ENCODE measurements around the gene MAPK14.
"Not testable (repeated sequence)": the region's sequence is repeated elsewhere in the genome, so short reads cannot be mapped to it uniquely, and the experiment has no call there.

Gene MAPK14

DNA sequence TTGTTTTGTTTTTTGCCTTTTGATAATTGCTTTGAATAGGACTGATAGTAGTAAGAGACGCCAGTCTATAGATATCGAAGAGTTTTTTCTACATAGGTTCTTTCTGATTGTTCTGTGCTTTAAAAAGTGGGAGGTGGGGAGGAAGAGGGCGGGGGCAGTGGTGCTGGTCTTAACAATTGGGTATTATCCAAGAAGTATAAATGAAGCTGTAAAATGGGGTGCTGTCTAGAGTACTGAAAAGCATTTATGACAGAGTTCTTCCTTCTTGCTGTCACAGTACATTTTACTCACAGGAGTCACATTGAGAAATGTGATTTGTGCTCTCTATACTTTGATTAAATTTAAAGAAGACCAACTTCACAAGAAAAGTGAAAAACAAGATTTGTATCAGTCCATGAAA, 41.0 kb downstream of the MAPK14 start:
- no peak for DNase-seq (ENCODE audit: low read depth in 2 of 2)

DNA sequence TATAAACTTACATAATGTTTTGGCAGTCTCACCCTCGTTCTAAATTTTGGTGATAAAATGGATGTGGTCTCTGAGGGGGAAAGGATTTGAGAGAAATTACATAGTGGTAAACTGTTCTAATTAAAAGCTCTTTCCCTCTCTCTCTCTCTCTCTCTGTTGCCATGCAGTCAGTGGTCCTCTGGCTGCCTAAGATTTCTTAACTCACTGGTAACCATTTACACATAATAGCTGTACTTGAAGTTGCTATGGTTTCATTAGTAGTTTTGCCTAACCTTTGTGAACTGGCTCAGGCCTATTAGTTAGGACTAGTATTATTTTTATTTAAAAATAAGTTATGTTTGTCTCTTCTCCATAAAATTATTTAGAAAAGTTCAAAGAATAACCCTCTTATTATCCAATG, 42.0 kb downstream of the MAPK14 start:
- DNase-seq (ENCODE audit: low read depth in 2 of 2), result no peak

DNA sequence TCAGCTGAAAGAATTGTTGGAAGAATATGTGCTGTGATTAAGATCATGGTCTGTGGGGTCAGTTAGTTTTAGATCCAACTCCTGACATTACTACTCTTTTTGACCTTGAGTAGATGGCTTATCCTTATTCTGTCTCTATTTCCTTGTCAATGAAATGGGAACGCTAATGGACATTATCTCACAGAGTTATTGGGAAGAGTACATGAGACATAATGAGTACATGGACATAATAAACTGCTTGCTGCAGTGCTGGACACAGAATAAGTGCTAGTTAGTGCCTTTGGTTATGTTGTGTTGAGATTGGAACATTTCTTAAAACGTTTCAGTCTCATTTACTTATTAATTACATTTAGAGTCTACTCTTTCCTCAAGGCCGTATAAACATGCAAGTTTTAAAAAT, 42.6 kb downstream of the MAPK14 start:
- DNase-seq (ENCODE audit: low read depth in 2 of 2), result no peak

DNA sequence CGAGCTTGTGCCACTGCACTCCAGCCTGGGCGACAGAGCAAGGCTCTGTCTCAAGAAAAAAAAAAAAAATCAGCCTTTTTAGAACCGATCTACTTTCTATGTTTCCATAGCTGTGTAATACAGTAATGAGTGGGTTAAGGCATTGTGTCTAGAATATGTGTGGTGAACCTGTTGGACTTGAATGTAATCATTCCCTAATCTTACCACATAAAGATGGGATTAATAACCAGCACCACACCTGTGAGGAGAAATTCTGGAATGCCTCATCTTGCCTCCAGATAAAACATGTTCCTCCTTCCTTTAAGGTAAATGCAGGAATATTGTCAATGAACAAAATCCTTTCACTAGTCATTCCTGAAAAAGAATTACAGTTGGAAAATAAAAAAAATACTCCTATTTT, 43.7 kb downstream of the MAPK14 start:
- DNase-seq (ENCODE audit: low read depth in 2 of 2), result no peak

DNA sequence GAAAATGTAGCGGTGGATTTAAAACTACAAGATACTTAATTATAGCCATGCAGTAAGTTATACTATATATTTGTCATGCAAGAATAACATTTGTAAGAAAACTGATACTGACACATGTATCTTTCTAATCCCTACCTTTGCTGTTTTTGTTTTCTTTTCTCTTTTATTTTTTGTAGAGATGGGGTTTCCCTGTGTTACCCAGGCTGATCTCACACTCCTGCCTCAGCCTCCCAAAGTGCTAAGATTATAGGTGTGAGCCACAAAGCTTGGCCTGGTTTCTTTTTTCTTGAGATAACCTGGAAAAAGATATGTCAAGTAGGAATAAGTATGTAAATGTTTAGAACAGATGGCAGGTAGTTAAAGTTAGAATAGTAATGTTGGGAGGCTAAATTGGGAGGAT, 44.1 kb downstream of the MAPK14 start:
- no peak for DNase-seq (ENCODE audit: low read depth in 2 of 2)

DNA sequence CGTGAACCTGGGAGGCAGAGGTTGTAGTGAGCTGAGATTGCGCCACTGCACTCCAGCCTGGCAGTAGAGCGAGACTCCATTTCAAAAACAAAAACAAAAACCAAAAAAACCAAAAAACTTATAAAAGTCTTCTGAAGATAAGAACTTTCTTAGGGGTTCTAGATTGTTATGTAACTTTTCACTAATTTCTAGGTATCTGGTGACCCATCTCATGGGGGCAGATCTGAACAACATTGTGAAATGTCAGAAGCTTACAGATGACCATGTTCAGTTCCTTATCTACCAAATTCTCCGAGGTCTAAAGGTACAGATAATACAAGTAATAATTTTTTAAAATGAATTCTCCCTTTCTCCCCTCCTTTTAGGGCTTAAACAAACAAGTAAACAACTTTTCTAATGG, 45.1 kb downstream of the MAPK14 start:
- no peak for DNase-seq (ENCODE audit: low read depth in 2 of 2)

DNA sequence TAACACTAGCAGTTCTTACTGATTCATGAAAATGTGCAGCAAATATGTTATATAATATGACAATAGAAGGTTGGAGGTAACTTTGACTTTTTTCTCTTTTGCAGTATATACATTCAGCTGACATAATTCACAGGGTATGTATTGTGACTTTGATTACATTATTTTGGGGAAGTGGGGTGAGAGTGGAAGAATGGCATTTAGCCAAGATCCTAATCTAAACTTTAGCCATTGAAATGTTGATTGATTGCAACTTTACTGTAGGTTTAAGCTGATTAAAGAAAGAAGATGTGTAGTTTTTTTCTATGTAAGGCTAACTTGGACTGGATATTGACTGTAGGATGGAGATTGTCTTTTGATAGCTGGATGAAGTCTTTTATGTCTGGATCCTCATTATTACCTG, 46.0 kb downstream of the MAPK14 start:
- DNase-seq (ENCODE audit: low read depth in 2 of 2), result no peak

DNA sequence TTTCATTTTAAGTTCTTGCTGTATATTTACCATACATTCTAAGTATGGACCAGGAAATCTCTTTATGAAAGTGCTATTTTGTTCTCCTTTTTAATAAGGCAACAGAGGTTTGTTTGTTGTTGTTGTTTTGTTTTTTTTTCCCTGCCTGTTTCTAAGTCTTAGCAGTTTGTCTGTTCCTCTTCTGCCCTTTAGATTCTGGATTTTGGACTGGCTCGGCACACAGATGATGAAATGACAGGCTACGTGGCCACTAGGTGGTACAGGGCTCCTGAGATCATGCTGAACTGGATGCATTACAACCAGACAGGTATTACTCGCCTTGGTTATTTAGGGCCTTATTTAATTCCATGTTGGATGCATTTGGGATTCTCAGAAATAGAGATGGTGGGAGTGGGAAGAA, 48.0 kb downstream of the MAPK14 start:
- DNase-seq (ENCODE audit: low read depth in 2 of 2), result no peak

DNA sequence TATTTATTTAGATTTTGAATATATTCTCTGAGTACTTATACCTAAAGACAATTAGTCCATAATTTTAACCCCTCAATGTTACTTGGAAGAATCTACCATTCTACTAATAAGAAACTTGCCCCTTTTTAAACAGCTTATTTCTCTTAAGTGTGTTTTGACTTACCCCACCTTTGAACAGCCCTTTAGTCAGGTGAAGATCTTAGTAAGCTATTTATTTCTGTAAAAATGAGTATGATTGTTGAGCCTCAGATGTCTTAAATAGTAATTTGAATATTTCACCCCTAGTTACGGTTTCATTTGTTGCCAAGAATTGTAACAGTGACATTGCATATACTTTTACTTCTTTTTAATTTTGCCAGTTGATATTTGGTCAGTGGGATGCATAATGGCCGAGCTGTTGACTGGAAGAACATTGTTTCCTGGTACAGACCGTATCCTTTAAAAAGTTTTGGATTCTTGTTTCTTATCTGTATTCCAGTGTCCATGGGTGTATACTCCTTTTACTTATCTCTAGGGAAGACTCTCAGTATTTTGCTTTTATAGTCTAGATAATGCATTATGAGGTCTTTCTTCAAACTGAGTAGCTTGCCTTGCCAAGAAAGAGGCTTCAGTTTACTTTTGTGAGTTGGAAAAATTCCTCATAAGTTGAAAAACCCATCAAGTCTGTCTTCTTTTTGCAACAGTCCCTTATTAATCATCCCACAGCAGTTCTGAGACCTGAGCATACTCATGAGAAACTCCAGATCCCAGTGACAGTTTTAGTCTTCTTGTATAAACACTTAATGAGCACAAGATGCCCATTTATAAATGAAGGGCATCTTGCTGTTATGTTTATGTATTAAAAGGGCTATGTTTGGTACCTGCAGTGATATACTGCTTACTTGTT, 48.8 kb downstream of the MAPK14 start:
- DNase-seq (ENCODE audit: low read depth in 2 of 2), result no peak

DNA sequence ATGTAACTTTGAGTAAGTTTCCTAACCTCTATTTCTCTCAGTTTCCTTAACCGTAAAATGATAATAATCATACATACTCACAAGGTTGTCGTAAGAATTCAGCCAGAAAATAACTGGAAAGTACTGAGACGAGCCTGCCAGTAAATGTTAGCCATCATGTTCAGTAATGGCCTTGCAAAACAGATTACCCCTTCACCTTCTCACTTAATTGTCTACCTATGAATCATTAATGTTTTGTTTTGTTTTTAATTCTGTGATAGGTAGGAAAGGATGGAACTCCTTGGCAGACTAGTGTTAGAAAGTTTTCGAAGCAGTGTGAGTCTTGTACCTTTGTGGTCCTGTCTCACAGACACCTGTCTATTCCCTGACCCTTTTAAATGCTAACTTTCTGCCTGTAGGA, 50.6 kb downstream of the MAPK14 start:
- DNase-seq (ENCODE audit: low read depth in 2 of 2), result no peak

DNA sequence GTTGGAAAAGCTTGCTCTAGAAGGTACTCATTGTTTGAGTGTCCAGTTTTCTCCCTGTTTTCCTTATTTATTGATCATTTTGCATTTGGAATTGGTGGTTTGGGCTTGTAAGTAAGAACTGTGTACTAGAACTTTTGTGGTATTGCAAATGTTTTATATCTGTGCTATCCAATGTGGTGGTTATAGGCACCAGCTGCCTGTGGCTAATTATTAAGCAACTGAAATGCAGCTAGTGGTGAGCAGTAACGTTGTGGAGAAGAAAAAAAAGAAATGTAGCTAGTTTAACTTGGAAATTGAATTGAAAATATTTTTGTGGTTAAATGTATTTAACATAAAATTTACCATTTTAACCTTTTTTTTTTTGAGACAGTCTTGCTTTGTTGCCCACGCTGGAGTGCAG, 52.0 kb downstream of the MAPK14 start:
- DNase-seq (ENCODE audit: low read depth in 2 of 2), result no peak

DNA sequence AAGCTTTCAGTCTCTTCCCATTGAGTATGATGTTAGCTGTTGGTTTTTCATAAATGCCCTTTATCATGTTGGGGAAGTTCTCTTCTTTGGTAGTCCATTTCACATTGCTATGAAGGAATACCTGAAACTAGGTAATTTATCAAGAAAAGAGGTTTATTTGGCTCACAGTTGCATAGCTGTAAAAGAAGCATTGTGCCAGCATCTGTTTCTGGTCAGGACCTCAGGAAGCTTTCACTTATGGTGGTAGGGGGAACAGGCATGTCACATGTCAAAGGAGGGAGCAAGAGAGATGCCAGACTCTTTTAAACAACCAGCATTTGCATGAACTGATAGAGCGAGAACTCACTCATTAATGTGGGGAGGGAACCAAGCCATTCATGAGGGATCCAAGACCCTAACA, 54.7 kb downstream of the MAPK14 start:
- DNase-seq (ENCODE audit: low read depth in 2 of 2), result no peak

DNA sequence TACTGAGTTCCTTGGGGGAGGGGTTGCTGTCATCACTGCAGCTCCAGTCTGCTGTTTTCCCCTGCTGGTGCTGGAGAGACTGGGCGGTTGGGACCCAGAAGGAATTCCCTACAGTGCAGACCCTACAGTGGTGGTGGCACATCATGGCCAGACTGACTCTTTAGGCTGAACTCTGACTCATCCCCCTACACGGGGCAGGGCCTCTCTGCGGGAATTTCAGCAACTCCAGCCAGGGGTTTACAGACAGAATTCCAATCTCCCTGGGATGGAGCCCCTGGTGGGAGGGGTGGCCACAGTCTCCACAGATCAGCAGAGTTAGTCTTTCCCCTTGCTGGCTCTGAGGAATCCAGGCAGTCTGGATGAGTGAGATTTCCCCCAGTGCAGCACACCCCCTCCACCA, 55.8 kb downstream of the MAPK14 start:
- DNase-seq (ENCODE audit: low read depth in 2 of 2), result no peak

DNA sequence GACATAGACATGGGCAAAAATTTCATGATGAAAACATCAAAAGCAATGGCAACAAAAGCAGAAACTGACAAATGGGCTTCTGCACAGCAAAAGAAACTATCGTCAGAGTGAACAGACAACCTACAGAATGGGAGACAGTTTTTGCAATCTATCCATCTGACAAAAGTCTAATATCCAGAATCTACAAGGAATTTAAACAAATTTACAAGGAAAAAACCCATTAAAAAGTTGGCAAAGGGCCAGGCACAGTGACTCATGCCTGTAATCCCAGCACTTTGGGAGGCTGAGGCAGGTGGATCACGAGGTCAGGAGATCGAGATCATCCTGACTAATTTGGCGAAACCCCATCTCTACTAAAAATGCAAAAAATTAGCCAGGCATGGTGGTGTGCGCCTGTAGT, 60.6 kb downstream of the MAPK14 start:
- DNase-seq (ENCODE audit: low read depth in 2 of 2), result not testable (repeated sequence)

DNA sequence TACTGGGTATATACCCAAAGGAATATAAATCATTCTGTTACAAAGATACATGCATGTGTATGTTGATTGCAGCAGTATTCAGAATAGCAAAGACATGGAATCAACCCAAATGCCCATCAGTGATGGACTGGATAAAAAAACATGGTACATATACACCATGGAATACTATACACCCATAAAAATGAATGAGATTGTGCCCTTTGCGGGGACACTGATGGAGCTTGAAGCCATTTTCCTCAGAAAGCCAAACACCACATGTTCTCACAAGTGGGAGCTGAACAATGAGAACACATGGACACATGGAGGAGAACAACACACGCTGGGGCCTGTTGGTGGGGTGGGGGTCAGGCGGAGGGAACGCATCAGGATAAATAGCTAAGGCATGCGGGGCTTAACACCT, 61.4 kb downstream of the MAPK14 start:
- DNase-seq (ENCODE audit: low read depth in 2 of 2), result no peak

DNA sequence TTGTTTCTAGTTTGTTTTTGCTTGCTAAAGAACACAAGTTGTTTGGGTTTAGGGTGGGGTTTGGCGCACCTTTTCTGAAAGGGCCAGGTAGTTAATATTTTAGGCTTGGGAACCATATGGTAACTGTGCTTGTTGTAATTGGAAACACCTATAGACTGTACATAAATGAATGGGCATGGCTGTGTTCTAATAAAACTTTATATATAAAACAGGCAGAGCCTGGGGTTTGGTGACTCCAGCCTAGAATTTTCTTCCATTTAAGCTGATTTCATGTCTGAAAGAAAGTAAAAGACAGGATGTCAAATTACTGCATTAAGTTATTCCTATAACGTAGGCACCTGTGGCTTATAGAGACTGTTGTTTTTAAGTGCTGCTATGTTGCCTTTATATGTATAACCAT, 66.6 kb downstream of the MAPK14 start:
- DNase-seq (ENCODE audit: low read depth in 2 of 2), result no peak

DNA sequence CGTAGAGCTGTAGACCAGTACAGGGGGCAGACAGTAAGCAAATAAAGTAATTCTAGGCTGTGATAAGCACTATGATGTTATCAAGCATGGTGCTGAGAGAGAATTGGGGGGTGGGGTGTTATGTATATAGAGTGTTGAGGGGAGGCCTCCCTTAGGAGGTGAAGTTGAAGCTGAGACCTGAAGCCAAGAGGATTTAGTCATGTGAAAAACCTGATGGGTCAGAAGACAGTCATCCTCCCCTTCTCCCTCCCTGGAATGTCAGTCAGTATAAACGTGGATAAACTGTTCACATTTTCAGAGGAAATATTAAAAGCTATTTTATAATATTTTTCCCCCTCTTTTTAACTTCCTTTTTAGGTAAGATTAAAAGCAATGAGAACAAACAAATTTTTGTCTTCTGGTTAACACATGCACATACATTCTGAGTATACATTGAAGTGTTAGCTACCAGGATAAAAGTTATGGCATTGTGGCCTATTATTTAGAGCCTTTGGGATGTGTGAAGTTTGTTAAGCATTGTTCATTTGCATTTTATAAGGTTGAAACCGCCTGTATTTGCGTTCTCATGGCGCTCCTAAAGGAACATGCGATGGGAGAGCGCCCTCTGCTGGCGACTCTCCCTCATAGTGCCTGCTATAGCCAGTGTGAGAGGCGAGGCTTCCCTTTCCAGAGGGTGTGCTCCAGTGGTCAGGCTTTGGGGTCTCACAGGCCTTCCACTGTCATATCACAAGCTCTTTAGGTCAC, 67.3 kb downstream of the MAPK14 start:
- DNase-seq (ENCODE audit: low read depth in 2 of 2), result peak; percentile 69 to 70

DNA sequence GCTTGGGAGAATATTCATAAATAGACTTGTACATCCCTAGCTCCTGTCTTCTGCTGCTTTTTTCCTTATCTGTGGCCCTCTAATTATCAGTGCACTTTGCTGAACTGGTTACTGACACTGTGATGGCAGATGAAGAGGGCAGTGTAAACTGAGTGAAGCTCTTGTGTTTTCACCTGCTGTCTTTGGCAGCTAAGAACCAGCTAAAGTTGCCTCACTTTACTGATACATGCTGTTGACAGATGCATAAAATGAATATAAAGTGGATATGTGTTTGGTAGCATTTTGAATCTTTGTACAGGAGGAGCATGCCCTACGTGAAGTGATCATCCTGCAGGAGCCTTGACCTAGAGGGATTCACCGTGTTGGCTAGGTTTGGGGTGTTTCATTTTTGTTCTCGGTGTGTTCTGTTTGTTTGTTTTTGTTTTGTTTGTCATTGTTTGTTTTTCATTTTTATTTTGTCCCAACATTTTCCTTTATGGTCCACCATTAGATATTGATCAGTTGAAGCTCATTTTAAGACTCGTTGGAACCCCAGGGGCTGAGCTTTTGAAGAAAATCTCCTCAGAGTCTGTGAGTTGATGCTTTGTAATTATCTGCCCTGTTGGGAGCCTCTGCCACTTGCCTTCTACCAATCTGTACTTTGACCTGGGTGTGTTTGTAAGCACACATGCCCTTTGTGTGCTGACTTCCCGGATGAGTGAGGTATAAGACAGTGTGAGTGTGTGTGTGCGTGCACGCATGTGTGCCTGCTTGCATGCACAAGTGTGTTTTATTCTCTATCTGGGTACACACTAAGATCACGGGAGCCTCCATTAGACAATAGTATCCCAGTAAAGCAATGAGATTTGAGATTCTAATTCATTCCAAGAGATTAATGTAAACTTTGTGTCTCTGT, 68.1 kb downstream of the MAPK14 start:
- no peak for DNase-seq (ENCODE audit: low read depth in 2 of 2)

DNA sequence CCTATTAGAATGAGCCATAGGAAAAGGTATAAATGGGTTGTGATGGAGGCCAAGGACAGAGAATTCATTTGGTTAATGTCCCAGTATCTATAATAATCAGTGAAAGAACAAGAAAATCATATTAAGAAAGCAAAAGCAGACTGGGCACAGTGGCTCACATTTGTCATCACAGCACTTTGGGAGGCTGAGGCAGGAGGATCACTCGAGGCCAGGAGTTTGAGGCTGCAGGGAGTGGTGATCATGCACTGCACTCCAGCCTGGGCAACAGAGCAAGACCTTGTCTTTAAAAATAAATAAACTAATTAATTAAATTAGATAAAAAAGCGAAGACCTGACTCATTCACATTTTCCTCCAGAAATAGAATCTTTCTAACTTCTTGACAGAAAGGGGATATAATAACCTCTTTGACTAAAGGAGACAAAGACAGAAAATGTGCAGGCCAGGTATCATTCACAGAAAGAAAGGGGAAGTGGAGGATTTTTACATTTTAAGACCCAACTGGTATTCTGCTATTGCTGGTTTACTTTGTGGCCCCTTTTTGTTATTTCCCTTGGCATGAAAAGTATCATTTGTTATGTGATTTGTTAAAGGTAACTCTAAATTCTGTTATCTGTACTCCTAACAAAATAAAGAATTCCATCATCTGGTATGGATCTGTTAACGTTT, 70.8 kb downstream of the MAPK14 start:
- DNase-seq (ENCODE audit: low read depth in 2 of 2), result no peak

DNA sequence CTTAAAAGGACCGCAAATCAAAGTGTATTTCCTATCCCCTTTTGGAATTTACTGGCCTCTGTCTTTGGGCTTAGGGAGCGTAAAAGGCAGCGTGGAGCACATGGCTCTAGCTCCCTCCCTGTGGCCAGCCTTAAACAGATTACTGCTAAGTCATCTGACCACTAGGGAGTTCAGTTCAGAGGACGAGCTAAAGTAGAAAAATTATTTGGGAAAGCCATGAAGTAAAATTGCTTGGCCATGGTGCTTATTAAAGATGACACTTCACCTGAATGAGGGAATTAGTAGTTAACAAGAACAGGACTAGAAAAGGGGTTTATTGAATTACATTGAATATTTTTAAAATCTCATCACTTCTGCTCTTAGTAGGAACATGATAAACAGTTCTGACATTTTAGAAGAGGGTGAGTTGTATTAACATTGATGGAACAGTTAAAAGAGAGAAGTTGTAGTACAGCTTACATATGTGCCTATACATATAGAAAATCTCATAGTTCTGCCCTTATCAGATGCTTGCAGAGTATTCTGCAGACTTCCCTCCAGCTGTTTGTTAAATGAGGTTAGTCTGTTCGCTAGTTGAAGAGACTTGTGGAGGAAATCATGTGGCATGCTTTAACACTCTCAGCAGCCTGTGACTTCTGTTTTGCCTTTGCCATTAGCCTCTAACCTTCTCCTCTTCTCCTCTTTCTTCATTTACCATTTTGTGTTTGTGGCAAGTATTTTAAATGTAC, 71.5 kb downstream of the MAPK14 start:
- no peak for DNase-seq (ENCODE audit: low read depth in 2 of 2)

DNA sequence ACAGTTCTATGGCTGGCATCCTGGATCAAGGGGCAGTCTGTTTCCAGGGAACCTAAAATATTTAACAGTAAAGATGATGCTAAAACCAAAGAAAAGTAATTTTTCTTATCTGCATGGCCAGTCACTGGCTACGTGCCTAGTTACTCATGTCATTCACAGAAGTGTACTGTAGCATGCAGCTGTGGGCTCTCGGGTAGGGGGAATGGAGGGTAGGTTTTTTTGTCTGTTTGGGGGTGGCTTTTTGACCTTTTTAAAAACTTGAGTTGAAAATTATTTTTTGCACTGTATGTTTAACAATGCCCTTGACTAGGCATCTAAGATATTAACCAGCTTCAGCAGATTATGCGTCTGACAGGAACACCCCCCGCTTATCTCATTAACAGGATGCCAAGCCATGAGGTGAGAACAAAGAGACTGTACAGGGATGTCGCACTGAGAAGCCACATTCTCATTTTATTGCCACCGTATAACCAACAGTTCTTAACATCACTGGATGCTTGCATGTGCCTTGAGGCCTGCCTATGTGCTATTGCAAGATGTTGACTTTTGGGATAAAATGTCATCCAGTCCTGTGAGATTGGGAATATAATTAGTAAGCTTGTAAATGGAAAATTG, 72.4 kb downstream of the MAPK14 start:
- DNase-seq (ENCODE audit: low read depth in 2 of 2), result no peak
